SK-N-SH (cell line): ENCODE results near the gene LIX1. TPM values are rescaled to one million over a fixed set of nuclear protein-coding genes. Genes with fewer than 3 reads are reported as not detected.

ENCODE experiments used
- CTCF ChIA-PET: fragments of 300-600, 350-600 bp; formaldehyde crosslinking; extraction: SDS; loops from one replicate; lab custom pipeline; 2021; lab: Yijun Ruan, JAX
- POLR2A ChIA-PET: fragments of 350-600 bp; sonication (Branson Sonifier 250); formaldehyde crosslinking; extraction: SDS; loops from one replicate; lab custom pipeline; 2020; ENCODE audit warnings: antibody characterized with exemption, inconsistent platforms; lab: Yijun Ruan, JAX
- DNase-seq: peaks from one replicate; pipeline ENCODE4 v3.0.0; 2012
- H2AFZ ChIP-seq: fragments of 200-600 bp; sonication (generic); 2 replicates; pipeline ENCODE4 v1.8.1; 2016; ENCODE audit warnings: antibody characterized with exemption, mild to moderate bottlenecking, low read depth
- H3F3A ChIP-seq: fragments of 200-600 bp; sonication (generic); replicated peaks from 2 replicates; pipeline ENCODE3; 2016; ENCODE audit warnings: antibody characterized with exemption, mild to moderate bottlenecking; ENCODE audit not compliant: insufficient read depth
- H3K27ac ChIP-seq, 2 experiments: fragments of 200-500 bp in 1 of 2; fragments of 200-600 bp in 1 of 2; sonication (Bioruptor generic) in 1 of 2; sonication (generic), shearing (Covaris generic) in 1 of 2; 2 replicates each; pipeline versions ENCODE4 v1.5.1 to v1.6.1; 2014 to 2016; ENCODE audit warnings: low read depth in 2 of 2, inconsistent platforms in 1 of 2, low read length in 1 of 2, mild to moderate bottlenecking in 1 of 2, mixed read lengths in 1 of 2
- H3K27me3 ChIP-seq: fragments of 200-600 bp; sonication (generic), shearing (Covaris generic); 2 replicates; pipeline ENCODE4 v1.6.1; 2016; ENCODE audit warnings: mixed run types; ENCODE audit not compliant: insufficient read depth
- H3K36me3 ChIP-seq, 2 experiments: fragments of 200-500 bp in 1 of 2; fragments of 200-600 bp in 1 of 2; sonication (Bioruptor generic) in 1 of 2; sonication (generic) in 1 of 2; replicated peaks in 1 of 2; 2 replicates each; pipeline versions ENCODE3 to v1.5.1; 2014 to 2016; ENCODE audit warnings: low read length in 1 of 2, mild to moderate bottlenecking in 1 of 2; ENCODE audit not compliant: insufficient read depth in 2 of 2, control insufficient read depth in 1 of 2
- H3K4me1 ChIP-seq, 2 experiments: fragments of 200-500 bp in 1 of 2; fragments of 200-600 bp in 1 of 2; sonication (Bioruptor generic) in 1 of 2; sonication (generic), shearing (Covaris generic) in 1 of 2; 2 replicates each; pipeline versions ENCODE4 v1.5.1 to v1.6.1; 2014 to 2016; ENCODE audit warnings: low read depth in 1 of 2, low read length in 1 of 2, mixed run types in 1 of 2; ENCODE audit not compliant: insufficient read depth in 2 of 2, control insufficient read depth in 1 of 2
- H3K4me2 ChIP-seq: fragments of 200-600 bp; sonication (generic), shearing (Covaris generic); 2 replicates; pipeline ENCODE4 v1.6.1; 2017; ENCODE audit warnings: mixed run types
- H3K4me3 ChIP-seq, 2 experiments: fragments of 200-500 bp in 1 of 2; fragments of 200-600 bp in 1 of 2; sonication (Bioruptor generic) in 1 of 2; sonication (generic), shearing (Covaris generic) in 1 of 2; 2 replicates each; pipeline versions ENCODE4 v1.5.1 to v1.8.1; 2014 to 2016; ENCODE audit warnings: low read depth in 2 of 2, inconsistent platforms in 1 of 2, low read length in 1 of 2, mild to moderate bottlenecking in 1 of 2, mixed read lengths in 1 of 2, moderate library complexity in 1 of 2
- H3K79me2 ChIP-seq: fragments of 200-600 bp; sonication (generic); 2 replicates; pipeline ENCODE4 v1.8.1; 2017; ENCODE audit warnings: mild to moderate bottlenecking; ENCODE audit not compliant: insufficient read depth
- H3K9ac ChIP-seq: fragments of 200-600 bp; sonication (generic); 2 replicates; pipeline ENCODE4 v1.6.1; 2017; ENCODE audit warnings: mixed run types
- H3K9me2 ChIP-seq: fragments of 200-600 bp; sonication (generic); 2 replicates; pipeline ENCODE4 v1.6.1; 2017; ENCODE audit warnings: mixed run types
- H3K9me3 ChIP-seq: fragments of 200-600 bp; sonication (generic); 2 replicates; pipeline ENCODE4 v1.6.1; 2017; ENCODE audit warnings: mixed run types, mild to moderate bottlenecking, moderate library complexity
- H4K20me1 ChIP-seq: fragments of 200-600 bp; sonication (generic); 2 replicates; pipeline ENCODE4 v1.6.1; 2017; ENCODE audit warnings: mild to moderate bottlenecking, mixed run types; ENCODE audit not compliant: insufficient read depth
- CHD2 ChIP-seq: fragments of 150-350 bp; IDR thresholded peaks from 2 replicates; pipeline ENCODE4 v1.6.1; 2018; ENCODE audit warnings: low read length; ENCODE audit not compliant: partially characterized antibody
- ELF1 ChIP-seq: IDR thresholded peaks from 2 replicates; pipeline ENCODE4 v1.4.0; 2012
- FOXM1 ChIP-seq: IDR thresholded peaks from 2 replicates; pipeline ENCODE4 v1.4.0; 2012; ENCODE audit warnings: low read depth, mild to moderate bottlenecking
- IRF3 ChIP-seq: fragments of 150-350 bp; IDR thresholded peaks from 2 replicates; pipeline ENCODE4 v1.6.1; 2016; ENCODE audit warnings: mild to moderate bottlenecking, low read depth, low read length
- MXI1 ChIP-seq: IDR thresholded peaks from 2 replicates; pipeline ENCODE4 v1.6.1; 2012; ENCODE audit warnings: mild to moderate bottlenecking, low read depth, low read length, improper control_type of control experiment
- RXRA ChIP-seq: IDR thresholded peaks from 2 replicates; pipeline ENCODE4 v1.4.0; 2012; ENCODE audit warnings: low read depth, mild to moderate bottlenecking, borderline replicate concordance
- SIN3A ChIP-seq: IDR thresholded peaks from 2 replicates; pipeline ENCODE4 v1.6.1; 2012; ENCODE audit warnings: low read depth, mild to moderate bottlenecking, low read length, moderate library complexity, borderline replicate concordance
- SMC3 ChIP-seq: IDR thresholded peaks from 2 replicates; pipeline ENCODE4 v1.6.1; 2012; ENCODE audit warnings: low read depth, low read length, improper control_type of control experiment
- TAF1 ChIP-seq: IDR thresholded peaks from 2 replicates; pipeline ENCODE4 v1.6.1; 2012; ENCODE audit warnings: low read depth, mild to moderate bottlenecking, low read length, moderate library complexity, borderline replicate concordance
- TCF12 ChIP-seq: IDR thresholded peaks from 2 replicates; pipeline ENCODE4 v1.4.0; 2012
- TEAD4 ChIP-seq: IDR thresholded peaks from 2 replicates; pipeline ENCODE4 v1.4.0; 2012; ENCODE audit warnings: mild to moderate bottlenecking, borderline replicate concordance; ENCODE audit not compliant: insufficient read depth
- USF1 ChIP-seq: IDR thresholded peaks from 2 replicates; pipeline ENCODE4 v1.4.0; 2012; ENCODE audit warnings: low read depth, borderline replicate concordance
- WGBS: methylation state at CpG from one replicate; pipeline ENCODE4 v1.1.6; 2017; ENCODE audit warnings: low lambda C conversion rate; 5-methylcytosine and 5-hydroxymethylcytosine counted together
- polyA plus RNA-seq, 3 experiments: library from polyadenylated mRNA; depleted of rRNA; stranded (reverse); fragments of >200 nt; gene quantifications; 2 replicates each; pipeline ENCODE4 v1.2.3, GENCODE V29; 2012
- TF ChIP-seq, protein P1 (sequence below): IDR thresholded peaks from 2 replicates; pipeline ENCODE4 v1.6.1; 2012; ENCODE audit warnings: mild to moderate bottlenecking, low read depth, low read length, moderate library complexity
- TF ChIP-seq, protein P2 (sequence below): IDR thresholded peaks from 2 replicates; pipeline ENCODE4; 2012
- TF ChIP-seq, protein P3 (sequence below): IDR thresholded peaks from 2 replicates; pipeline ENCODE4 v1.4.0; 2012; ENCODE audit warnings: low read depth

Gene LIX1
- polyA plus RNA-seq, 1 of the 3 experiments (the other 2 are of a cell fraction): not detected

DNA sequence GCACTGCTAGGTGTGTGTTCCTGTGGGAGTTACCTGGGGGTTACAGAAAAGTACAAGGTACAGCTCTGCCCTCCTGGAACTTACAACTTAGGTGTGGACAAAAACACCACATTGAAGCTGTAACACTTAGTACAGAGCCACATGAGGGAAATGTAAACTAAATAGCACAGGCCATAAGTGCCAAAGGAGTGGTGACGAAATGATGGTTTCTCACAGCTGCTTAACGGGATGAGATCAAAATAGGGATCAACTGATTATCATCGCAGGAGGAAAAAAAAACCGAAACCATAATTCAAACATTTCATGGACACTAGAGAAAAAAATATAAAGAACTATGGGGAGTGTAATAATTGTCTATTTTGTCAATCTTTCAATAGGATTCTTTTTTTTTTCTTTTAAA lies 5.9 kb downstream of the LIX1 start:
- H3K9me2 ChIP-seq: no peaks in the 10 kb centered on the region
- no peak overlapping the region for H3K9ac ChIP-seq
- no peak overlapping the region for H3K4me3 ChIP-seq
- ChIA-PET CTCF (interaction anchor here (1.0 to 3.0 kb wide), 4 partner anchors 25 to 800 kb away, joined by 3 to 14 read pairs (median 4); no protein-coding TSS in a partner anchor), POLR2A (no interaction called here)
- DNase-seq: no peak
- 83% methylated on average over 4 of the region's 4 CpGs for WGBS
- no peaks in the 10 kb centered on the region for H3F3A ChIP-seq
- no peak for TF ChIP-seq SIN3A
- no peak for TF ChIP-seq IRF3
- TF ChIP-seq MXI1: no peak
- no peak for TF ChIP-seq FOXM1
- TF ChIP-seq, protein P1, sequence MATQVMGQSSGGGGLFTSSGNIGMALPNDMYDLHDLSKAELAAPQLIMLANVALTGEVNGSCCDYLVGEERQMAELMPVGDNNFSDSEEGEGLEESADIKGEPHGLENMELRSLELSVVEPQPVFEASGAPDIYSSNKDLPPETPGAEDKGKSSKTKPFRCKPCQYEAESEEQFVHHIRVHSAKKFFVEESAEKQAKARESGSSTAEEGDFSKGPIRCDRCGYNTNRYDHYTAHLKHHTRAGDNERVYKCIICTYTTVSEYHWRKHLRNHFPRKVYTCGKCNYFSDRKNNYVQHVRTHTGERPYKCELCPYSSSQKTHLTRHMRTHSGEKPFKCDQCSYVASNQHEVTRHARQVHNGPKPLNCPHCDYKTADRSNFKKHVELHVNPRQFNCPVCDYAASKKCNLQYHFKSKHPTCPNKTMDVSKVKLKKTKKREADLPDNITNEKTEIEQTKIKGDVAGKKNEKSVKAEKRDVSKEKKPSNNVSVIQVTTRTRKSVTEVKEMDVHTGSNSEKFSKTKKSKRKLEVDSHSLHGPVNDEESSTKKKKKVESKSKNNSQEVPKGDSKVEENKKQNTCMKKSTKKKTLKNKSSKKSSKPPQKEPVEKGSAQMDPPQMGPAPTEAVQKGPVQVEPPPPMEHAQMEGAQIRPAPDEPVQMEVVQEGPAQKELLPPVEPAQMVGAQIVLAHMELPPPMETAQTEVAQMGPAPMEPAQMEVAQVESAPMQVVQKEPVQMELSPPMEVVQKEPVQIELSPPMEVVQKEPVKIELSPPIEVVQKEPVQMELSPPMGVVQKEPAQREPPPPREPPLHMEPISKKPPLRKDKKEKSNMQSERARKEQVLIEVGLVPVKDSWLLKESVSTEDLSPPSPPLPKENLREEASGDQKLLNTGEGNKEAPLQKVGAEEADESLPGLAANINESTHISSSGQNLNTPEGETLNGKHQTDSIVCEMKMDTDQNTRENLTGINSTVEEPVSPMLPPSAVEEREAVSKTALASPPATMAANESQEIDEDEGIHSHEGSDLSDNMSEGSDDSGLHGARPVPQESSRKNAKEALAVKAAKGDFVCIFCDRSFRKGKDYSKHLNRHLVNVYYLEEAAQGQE: no peak
- TF ChIP-seq RXRA: no peak
- TF ChIP-seq ELF1: no peak
- TF ChIP-seq, protein P2, sequence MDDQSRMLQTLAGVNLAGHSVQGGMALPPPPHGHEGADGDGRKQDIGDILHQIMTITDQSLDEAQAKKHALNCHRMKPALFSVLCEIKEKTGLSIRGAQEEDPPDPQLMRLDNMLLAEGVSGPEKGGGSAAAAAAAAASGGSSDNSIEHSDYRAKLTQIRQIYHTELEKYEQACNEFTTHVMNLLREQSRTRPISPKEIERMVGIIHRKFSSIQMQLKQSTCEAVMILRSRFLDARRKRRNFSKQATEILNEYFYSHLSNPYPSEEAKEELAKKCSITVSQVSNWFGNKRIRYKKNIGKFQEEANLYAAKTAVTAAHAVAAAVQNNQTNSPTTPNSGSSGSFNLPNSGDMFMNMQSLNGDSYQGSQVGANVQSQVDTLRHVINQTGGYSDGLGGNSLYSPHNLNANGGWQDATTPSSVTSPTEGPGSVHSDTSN: no peak
- no peak for TF ChIP-seq TEAD4
- no peak for TF ChIP-seq TAF1
- TF ChIP-seq, protein P3, sequence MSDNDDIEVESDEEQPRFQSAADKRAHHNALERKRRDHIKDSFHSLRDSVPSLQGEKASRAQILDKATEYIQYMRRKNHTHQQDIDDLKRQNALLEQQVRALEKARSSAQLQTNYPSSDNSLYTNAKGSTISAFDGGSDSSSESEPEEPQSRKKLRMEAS: no peak
- TF ChIP-seq CHD2: no peak
- TF ChIP-seq SMC3: no peak
- TF ChIP-seq TCF12: no peak
- no peak for TF ChIP-seq USF1
- H3K27me3 ChIP-seq: no peaks in the 10 kb centered on the region
- H3K36me3 ChIP-seq: no peaks in the 10 kb centered on the region
- no peak overlapping the region for H3K4me2 ChIP-seq
- no peaks in the 10 kb centered on the region for H3K9me3 ChIP-seq
- H3K4me1 ChIP-seq: no peaks in the 10 kb centered on the region; a peak in 2 of 4 replicates
- no peak overlapping the region for H2AFZ ChIP-seq
- no peaks in the 10 kb centered on the region for H3K79me2 ChIP-seq
- H3K27ac ChIP-seq: no peak overlapping the region
- H4K20me1 ChIP-seq: no peaks in the 10 kb centered on the region
